GM12874 (cell line): ENCODE measurements around the gene CEP85.

ENCODE experiments used
- CTCF ChIP-seq: IDR thresholded peaks from 2 replicates; pipeline ENCODE4 v1.5.1; 2011; ENCODE audit warnings: low read depth, mild to moderate bottlenecking, control low read depth, low read length, moderate library complexity; ENCODE audit not compliant: insufficient read depth

CEP85 gene

GRCh38 chr1:26279456-26280332 is 45.7 kb downstream of the CEP85 start, which contains the start of gene SH3BGRL3:
Gene SH3BGRL3, plus strand, starts transcription at chr1:26280086. Its CDS starts 70 bp downstream, at chr1:26280156.
- TF ChIP-seq CTCF: peak; percentile 40; the same call in 1 of the 2 replicates

GRCh38 chr1:26280333-26281042 is 46.5 kb downstream of the CEP85 start:
- no peak for TF ChIP-seq CTCF

- no peak for TF ChIP-seq CTCF
Observed at GRCh38 chr1:26281091-26281958, 47.3 kb downstream of the CEP85 start.

GRCh38 chr1:26281971-26282370 is 48.0 kb downstream of the CEP85 start:
- TF ChIP-seq CTCF: no peak

GRCh38 chr1:26282401-26282918 is 48.5 kb downstream of the CEP85 start:
- no peak for TF ChIP-seq CTCF

GRCh38 chr1:26283279-26283853 is 49.4 kb downstream of the CEP85 start:
- TF ChIP-seq CTCF: no peak
